Left colon (tissue), 2 donors: ENCODE data around the gene CA9. TPM values are rescaled to one million over a fixed set of nuclear protein-coding genes. Genes with fewer than 3 reads are reported as not detected.
"Not testable (repeated sequence)": the region's sequence is repeated elsewhere in the genome, so short reads cannot be mapped to it uniquely, and the experiment has no call there.

Experiments used
- ATAC-seq: fragments of 200-7000 bp; cut with Tn5 transposase; one replicate; pipeline ENCODE4 v1.9.1; 2020; ENCODE audit warnings: mild to moderate bottlenecking, moderate library complexity
- DNase-seq, 2 donors: peaks; one replicate each; pipeline ENCODE4 v3.0.0-alpha.2; 2020
- intact Hi-C, 2 donors: fragments of 100-400 bp; cut with DNase I in 1 of 2; cut with micrococcal nuclease in 1 of 2; formaldehyde crosslinking; loops; one replicate each; pipeline versions ENCODE4 v1.11.2 to v1.14.0; 2022; cut with DNase I, micrococcal nuclease
- long read RNA-seq: library from polyadenylated mRNA; unstranded; transcript quantifications from one replicate; pipeline ENCODE4 v2.0.0, GENCODE V29; 2021
- total RNA-seq, 2 donors: library from RNA; stranded (reverse); fragmentation: NEBNext Ultra II Directional; extraction: Animal tissue kit (Norgen Biotek cat#: 25700); gene quantifications; one replicate each; pipeline ENCODE4 v1.2.1, GENCODE V29; 2021
- donor health status: DM: no; HTN: no; CAD: no.
- donor health status: DM: yes; HTN: yes; CAD: no.

The CA9 gene
- under 1 TPM; 0.56 to 0.89 TPM for total RNA-seq
- long read RNA-seq, partial matches to known transcripts = 1 of 3 reads
- long read RNA-seq, other reads (novel, unspliced or antisense) = 0 of 3 reads

- peak; percentile 36 to 70 for DNase-seq
- intact Hi-C loops = no loop called here
- peak; percentile 33 for ATAC-seq
These were observed at the start of gene CA9 for GRCh38 chr9:35673132-35674024. Gene CA9, plus strand, starts transcription at chr9:35673928. Its CDS starts 32 bp downstream, at chr9:35673960.

- intact Hi-C loops = no loop called here
- ATAC-seq (no peak), DNase-seq (no peak)
These were observed 46.2 kb upstream of the CA9 start for GRCh38 chr9:35627575-35627974.

- ATAC-seq = no peak
- intact Hi-C loops = no loop called here
- no peak for DNase-seq
These were observed 45.2 kb upstream of the CA9 start for GRCh38 chr9:35628389-35628991.

GRCh38 chr9:35629597-35629996 is 44.1 kb upstream of the CA9 start:
- DNase-seq = no peak
- intact Hi-C loops = no loop called here
- no peak for ATAC-seq

GRCh38 chr9:35635730-35636129 is 38.0 kb upstream of the CA9 start:
- intact Hi-C loops = no loop called here
- ATAC-seq (no peak), DNase-seq (no peak)

GRCh38 chr9:35636135-35636876 is 37.4 kb upstream of the CA9 start:
- DNase-seq = no peak
- intact Hi-C loops = no loop called here
- ATAC-seq = no peak

GRCh38 chr9:35636877-35637246 is 36.9 kb upstream of the CA9 start:
- intact Hi-C loops, ATAC-seq, DNase-seq: not testable (repeated sequence)

- DNase-seq, ATAC-seq, intact Hi-C loops: not testable (repeated sequence)
These were observed 36.2 kb upstream of the CA9 start for GRCh38 chr9:35637427-35637955.

GRCh38 chr9:35638751-35639150 is 35.0 kb upstream of the CA9 start:
- ATAC-seq, intact Hi-C loops, DNase-seq: not testable (repeated sequence)

- intact Hi-C loops, DNase-seq, ATAC-seq: not testable (repeated sequence)
These were observed 34.5 kb upstream of the CA9 start for GRCh38 chr9:35639225-35639624.

- intact Hi-C loops = no loop called here
- DNase-seq (no peak), ATAC-seq (no peak)
These were observed 34.1 kb upstream of the CA9 start for GRCh38 chr9:35639631-35640030.

- intact Hi-C loops, DNase-seq, ATAC-seq: not testable (repeated sequence)
These were observed 33.3 kb upstream of the CA9 start for GRCh38 chr9:35640431-35640830.

- ATAC-seq, DNase-seq, intact Hi-C loops: not testable (repeated sequence)
These were observed 32.2 kb upstream of the CA9 start for GRCh38 chr9:35641478-35641877.

GRCh38 chr9:35643046-35643445 is 30.7 kb upstream of the CA9 start:
- intact Hi-C loops = no loop called here
- ATAC-seq = no peak
- no peak for DNase-seq

GRCh38 chr9:35645736-35646135 is 28.0 kb upstream of the CA9 start:
- intact Hi-C loops, ATAC-seq, DNase-seq: not testable (repeated sequence)

- ATAC-seq (peak; percentile 72), DNase-seq (peak; percentile 56 to 63)
- intact Hi-C loops = no loop called here
These were observed 27.6 kb upstream of the CA9 start for GRCh38 chr9:35646153-35646532.

- ATAC-seq (peak; percentile 91), DNase-seq (peak; percentile 89 to 96)
- intact Hi-C loops = no loop called here
These were observed 27.0 kb upstream of the CA9 start for GRCh38 chr9:35646533-35647265.
